Measurements from ENCODE around the gene SRSF3.

DNA sequence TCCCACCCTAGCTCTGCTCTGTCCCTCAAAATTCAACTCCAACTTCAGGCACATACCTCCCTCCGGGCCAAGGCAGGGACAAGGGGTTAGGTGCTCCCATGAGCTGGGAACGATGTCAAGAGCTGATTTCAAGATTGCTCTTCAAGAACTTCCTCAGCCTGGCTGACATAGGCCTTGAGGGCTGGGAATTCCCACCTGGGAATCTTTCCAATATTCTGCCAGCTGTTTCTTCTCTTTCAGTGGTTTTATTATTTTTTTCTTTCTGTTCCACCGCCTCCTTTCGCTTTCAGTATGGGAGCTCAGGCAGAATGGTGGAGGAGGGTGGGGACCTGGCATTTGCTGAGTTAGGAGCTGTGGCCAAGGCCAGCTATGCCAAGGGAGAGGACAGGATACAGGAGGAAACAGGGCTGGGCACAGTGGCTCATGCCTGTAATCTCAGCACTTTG is 33.7 kb downstream of the SRSF3 start:
- TF ChIP-seq, protein P1, sequence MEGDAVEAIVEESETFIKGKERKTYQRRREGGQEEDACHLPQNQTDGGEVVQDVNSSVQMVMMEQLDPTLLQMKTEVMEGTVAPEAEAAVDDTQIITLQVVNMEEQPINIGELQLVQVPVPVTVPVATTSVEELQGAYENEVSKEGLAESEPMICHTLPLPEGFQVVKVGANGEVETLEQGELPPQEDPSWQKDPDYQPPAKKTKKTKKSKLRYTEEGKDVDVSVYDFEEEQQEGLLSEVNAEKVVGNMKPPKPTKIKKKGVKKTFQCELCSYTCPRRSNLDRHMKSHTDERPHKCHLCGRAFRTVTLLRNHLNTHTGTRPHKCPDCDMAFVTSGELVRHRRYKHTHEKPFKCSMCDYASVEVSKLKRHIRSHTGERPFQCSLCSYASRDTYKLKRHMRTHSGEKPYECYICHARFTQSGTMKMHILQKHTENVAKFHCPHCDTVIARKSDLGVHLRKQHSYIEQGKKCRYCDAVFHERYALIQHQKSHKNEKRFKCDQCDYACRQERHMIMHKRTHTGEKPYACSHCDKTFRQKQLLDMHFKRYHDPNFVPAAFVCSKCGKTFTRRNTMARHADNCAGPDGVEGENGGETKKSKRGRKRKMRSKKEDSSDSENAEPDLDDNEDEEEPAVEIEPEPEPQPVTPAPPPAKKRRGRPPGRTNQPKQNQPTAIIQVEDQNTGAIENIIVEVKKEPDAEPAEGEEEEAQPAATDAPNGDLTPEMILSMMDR (IDR thresholded peaks at IDR 0.05; ENCODE audit: low read length) = no peak
- TF ChIP-seq EZH2 (IDR thresholded peaks at IDR 0.05; ENCODE audit: borderline replicate concordance, low read length) = no peak
